HG02884 (cell line): ENCODE results near the gene PSMD5.

Source experiments
- ATAC-seq: cut with Tn5 transposase; IDR thresholded peaks from one replicate; pipeline ENCODE4 v1.9.1; 2021; ENCODE audit warnings: mild to moderate bottlenecking, moderate library complexity; ENCODE audit not compliant: unreplicated experiment

The PSMD5 gene

GRCh38 chr9:120875643-120875953 is 32.9 kb upstream of the PSMD5 start:
- no peak for ATAC-seq

GRCh38 chr9:120875195-120875565 is 32.5 kb upstream of the PSMD5 start:
- ATAC-seq: no peak

DNA sequence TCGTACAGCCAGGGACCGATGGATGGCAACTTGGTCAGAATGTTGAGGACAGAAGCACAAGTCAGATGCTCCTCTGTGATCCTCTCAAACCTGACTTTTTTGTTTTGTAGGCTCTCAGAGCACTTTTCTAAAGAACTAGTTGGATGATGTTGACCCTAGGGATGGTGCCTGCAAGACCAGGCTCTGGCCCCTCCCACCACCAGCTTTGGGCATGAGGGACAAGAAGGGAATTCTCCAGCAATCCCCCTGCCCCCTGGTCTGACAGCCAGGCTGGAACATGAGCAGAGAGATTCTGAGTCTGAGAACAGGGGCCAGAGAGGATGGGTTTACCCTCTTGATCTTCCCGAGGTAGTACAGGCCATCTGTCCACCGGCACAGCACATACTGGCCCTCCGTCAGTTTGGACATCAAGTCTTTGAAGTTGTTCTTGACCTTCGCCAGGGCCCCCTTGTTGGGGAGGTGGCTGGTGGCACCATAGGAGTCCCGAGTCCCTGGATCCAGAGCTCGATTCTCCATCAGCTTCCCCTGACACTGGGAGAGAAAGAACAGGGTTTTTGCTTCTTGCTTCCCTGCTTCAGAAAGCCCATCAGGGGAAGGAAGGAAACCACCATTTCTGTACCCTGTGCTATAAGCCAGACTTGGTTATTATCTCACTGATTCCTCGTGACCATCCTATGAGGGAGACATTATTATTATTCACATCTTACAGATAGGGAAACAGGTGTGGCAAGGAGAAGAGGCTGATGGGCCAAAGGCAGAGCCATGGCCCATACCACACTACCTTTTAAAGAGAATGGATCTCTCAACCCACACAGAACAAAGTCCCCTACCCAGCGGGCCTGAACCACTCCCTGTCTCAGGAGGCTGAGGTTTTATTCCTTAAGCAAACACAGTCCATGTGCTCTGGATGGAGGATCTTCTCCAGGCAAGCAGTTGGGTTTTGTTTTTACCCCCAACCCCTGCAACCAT is 31.8 kb upstream of the PSMD5 start:
- ATAC-seq: no peak

GRCh38 chr9:120873512-120873911 is 30.8 kb upstream of the PSMD5 start:
- no peak for ATAC-seq

DNA sequence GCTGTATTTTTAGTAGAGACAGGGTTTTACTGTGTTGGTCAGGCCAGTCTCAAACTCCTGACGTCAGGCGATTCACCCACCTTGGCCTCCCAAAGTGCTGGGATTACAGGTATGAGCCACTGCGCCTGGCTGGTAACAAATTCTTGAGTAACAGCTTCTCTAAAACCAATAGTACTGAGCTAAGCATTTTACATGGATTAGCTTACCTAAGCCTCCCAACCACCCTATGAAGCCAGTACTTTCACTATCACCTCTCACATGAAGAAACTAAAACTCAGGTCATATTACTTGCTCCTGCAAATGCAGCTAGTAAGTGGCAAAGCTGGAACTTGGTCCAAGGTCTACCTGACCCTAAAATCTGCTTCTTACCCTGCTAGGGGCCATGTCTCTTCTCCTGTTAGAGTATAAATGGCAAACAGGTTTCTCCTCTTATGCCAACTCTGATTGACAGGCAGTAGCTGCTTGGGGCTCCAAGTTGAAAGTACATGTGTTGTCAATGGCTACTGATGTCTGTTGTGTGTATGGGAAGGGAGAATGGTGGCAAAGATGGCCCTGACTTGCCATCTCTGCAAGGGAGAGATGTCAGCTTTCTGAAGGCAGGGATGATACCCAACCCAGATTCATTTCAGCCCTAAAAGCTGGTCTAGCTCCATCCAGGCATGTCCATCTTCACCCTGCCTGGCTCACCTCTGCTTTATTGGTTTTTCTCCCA is 30.2 kb upstream of the PSMD5 start:
- ATAC-seq: no peak

DNA sequence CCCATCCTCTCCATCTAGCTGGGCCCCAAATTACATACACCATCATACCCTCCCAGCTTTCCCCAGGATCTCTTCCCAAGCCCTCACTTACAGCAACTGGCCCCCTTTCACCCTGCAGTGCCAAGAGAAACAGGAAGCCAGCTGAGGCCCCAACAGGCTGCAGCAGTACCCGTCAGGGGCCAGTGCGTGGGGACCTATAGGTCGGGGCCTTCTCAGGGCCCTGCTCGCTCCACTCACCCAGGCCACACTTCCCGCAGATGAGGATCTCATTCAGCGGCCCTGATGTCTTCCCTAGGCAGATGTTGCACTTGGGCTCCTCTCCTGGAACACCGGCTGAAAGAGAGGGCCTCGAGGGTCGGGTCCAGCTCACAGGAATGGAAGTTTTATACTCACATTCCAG is 27.5 kb upstream of the PSMD5 start:
- no peak for ATAC-seq

DNA sequence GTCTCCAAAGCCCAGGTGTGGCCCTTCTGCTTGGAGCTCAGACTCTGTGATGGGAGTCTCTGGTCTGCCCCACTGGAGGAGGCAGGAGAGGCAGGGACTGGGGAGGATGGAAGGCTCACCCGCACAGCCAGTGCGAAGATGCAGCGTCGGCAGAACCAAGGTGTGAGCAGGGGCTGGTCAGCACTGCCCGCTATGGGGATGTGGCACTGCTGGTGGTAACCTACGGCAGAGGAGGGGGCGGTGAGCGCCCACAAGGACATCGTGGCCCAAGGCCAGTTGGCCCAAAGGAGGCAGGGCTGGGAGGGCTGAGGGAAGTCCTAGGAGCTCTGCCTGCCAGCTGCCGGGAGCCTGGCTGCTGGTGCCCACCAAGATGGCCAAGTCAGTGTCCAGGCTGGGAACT is 27.0 kb upstream of the PSMD5 start:
- ATAC-seq: no peak

DNA sequence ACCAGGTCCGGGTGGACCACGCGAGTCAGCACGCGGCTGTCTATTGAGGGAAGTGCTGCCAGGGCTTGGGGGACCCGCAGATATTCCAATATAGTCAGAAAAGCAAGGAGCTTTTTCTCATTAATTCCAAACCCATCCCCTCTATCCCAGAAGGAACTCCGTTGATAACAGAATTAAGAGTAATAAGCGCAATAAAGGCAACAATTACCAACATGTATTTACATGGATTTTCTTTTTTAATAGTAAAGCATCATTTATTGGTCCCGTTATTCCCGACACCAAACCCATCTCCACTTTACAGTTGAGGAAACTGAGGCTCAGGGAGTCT is 26.6 kb upstream of the PSMD5 start:
- no peak for ATAC-seq

DNA sequence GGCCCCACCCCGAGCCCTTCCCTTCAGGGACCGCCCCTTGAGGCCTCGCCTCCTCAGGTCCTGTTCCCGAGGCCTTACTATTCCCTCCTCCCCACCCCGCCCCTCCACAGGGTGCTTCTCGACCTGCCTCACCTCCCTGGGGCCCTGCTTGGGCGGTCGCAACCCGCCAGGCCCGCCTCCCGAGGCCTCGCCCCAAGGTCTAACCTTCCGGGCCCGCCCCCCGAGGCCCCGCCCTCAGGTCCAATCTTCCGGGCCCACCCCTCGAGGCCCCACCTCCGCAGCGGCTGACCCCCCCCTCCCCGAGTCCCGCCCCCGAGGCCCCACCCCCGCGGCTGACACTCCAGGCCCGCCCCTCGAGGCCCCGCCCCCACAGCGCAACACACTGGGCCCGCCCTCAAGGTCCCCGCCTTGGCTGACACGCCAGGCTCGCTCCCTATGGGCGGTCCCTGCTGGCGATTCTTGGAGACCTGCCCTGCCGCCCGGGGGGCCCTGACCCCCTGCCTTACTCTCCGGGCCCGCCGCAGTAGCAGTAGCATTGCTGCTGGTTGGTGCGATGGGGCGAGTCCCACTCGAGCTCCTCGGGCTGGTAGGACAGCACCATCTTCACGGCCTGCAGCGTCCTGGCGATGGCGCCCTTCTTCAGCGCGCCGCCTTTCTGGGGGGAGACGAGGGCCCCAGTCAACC is 26.1 kb upstream of the PSMD5 start:
- peak; percentile 88 for ATAC-seq

GRCh38 chr9:120868339-120868675 is 25.6 kb upstream of the PSMD5 start:
- ATAC-seq: no peak

DNA sequence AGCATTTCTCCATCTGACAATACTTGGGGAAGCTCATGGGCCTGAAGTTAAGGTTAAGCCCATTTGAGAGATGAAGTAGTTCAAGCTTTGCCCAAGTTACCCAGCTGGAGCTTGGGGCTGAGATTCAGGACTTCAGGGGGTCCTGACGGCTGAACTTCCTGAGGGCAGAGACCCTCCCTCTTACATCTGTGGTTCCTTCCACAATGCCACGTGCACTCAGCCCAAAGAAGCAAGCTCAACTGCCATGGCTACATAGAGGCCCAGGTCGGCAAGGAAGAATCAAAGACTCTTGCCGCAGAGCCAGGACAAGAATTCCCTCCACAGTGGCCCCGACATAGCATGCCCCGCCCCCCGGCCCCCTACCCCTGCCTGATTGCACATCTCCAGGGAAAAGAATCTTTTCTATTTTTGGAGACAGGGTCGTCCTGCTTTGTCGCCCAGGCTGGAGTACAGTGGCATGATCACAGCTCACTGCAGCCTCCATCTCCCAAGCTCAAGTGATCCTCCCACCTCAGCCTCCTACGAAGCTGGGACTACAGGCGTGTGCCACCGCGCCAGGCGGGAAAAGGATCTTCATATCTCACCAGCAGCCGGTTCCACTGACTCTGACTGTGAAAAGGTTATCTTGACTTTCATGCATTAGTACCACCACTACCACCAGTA is 25.1 kb upstream of the PSMD5 start:
- no peak for ATAC-seq

DNA sequence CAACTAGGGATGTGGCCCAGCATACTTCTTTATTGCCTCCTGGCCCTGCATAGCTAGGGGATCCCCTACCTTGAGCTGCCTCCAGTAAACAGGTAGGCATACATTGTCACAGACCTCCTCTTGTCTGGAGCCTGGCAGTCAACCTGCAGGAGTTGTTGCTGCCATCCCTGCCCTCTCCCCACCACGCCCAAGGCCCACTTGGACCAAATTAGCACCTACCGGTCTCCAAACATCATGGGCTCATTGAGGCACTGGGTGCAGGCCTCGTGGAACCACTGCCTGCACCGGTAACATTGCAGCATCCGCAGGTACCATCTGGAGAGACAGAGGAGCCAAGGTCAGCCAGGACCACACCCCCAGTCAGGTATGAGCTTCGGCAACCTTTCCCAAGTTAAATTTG is 23.9 kb upstream of the PSMD5 start:
- no peak for ATAC-seq

GRCh38 chr9:120865809-120866208 is 23.1 kb upstream of the PSMD5 start:
- no peak for ATAC-seq

DNA sequence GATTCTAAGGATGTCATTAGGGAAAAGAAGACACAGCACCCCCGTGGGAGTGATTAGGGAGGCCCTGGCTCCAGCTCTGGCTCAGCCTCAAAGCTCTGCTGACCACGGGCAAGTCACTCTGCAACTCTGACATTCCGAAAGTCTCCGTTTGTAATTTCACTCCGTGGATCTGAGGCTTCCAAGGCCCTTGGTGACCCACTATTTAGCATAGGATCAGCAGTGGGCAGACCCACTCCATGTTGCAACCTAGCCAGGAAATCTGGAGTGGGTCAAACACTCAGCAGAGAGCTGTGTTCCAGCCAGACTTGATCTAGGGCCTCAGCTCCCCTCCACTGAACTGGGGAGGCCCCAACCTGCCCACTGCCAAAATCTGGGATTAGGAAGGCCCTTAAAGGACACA is 22.5 kb upstream of the PSMD5 start:
- no peak for ATAC-seq

DNA sequence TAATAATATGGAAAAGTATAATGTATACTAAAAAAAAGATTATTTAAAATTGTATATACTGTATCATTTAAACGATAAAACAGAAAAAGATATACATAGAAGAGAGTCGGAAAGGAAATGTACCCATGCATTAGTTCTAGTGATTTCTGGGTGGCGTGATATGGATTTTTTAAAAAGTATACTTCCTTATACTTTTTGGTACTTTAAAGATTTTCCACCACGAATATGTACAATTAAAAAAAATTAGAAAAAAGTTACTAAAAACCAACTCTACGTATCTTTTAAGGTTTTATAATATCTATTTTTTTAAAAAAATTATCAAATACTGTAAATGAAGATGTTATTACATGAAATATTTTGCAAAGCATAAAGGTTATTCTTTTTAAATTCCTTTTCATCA is 22.0 kb upstream of the PSMD5 start:
- no peak for ATAC-seq

DNA sequence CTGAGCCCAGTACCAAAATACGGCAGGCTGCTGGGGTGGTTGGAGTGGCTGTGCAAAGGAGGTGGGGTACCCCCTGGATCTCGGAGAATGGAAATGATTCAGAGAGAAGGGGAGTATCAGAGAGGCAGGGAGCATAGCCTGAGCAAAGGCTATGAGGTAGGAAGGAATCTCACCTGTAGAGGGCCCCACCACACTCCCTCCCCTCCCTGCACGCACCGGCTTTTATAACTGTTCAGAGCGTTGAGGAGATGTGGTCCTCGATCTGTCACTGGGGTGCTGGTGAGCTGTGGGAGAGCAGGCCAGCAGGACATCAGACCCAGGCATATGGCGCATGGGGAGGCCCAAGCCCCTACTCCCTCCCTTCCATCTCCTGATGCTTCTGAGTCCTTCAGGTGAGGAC is 21.1 kb upstream of the PSMD5 start:
- no peak for ATAC-seq

GRCh38 chr9:120862452-120862851 is 19.7 kb upstream of the PSMD5 start:
- no peak for ATAC-seq

DNA sequence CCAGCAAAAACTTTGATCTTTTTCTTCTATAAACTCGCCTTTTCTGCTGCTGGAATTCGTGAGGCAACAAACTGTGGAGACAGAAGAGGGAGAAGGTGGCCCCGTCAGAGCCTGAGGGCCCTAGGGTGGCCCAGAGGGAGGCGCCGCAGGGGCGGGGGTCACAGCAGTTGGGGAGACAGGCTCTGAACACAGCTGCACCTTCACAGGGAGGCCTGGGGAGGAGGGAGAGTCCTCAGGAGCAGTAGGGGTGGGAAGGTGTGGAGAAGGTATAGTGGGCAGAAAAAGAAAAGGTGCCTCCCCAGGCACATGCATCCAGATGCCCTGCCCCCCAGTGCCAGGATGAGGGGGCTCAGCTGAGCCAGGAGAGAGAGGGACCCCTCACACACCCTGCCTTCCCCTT is 19.2 kb upstream of the PSMD5 start:
- ATAC-seq: no peak

DNA sequence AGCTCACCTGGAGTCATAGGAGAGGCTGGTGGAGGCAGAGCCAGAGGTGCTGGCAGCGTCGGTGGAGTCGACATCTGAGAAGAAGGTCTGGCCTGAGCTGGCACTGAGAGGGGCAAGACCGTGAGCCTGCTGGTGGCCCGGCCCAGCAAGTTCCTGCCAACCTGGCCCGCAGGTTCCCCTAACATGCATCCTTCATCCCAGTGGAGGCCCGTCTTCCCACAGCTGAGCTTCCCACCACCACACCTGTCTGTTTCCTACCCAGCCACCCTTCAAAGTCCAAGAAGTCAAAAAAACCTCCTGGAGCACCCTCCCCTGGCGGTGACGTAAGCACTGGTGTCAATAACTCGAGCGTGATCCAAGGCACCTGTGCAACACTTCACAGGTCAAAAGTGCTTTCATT is 17.4 kb upstream of the PSMD5 start:
- no peak for ATAC-seq

DNA sequence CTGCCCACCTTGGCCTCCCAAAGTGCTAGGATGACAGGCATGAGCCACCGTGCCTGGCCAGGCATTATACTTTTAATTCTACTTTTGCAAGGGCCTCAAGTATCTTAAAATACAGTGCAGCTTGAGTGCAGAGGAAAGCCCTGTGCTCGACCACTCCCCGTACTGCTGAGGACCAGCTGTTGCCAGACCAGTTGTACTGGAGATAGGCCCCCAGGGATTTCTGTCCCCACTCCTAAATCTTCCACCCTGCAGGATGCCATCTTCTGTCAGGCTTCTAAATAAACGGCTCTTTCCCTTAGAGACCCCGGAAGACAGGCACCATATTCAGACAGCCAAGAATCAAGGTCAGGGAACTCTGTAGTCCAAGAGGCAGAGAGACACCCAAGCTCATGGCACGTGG is 16.6 kb upstream of the PSMD5 start:
- ATAC-seq: no peak

GRCh38 chr9:120857902-120858301 is 15.2 kb upstream of the PSMD5 start:
- ATAC-seq: no peak

DNA sequence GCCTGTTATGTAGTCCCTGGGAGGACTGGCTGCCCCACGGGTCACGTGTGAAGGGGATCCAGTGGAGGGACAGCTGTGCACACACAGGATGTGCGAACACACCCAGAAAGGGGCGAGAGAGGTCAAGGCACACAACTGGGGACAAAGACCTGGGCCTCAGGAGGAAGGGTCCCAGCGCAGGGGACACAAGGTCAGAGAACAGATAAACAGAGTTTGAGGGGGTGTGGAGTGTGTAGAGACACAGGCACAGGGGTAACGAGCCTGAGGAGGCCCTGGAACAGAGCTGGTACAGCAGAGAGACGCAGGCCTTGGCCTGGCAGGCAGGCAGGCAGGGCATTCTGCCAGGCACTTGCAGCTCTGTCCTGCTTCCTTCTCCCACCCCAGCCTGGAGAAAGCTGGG is 14.8 kb upstream of the PSMD5 start:
- ATAC-seq: no peak
